Loucy (cell line): ENCODE results near the gene IRF1.
A peak's percentile ranks its signal among the peaks of the same experiment; 100 is the strongest.

Experiments
- H2AFZ ChIP-seq: fragments of 200-600 bp; sonication (generic); 2 replicates; pipeline ENCODE4 v1.6.0; 2016; ENCODE audit warnings: antibody characterized with exemption, mild to moderate bottlenecking, low read length, moderate library complexity
- H3F3A ChIP-seq: fragments of 200-600 bp; 2 replicates; pipeline ENCODE4 v1.6.0; 2016; ENCODE audit warnings: antibody characterized with exemption, low read depth, mild to moderate bottlenecking
- H3K27me3 ChIP-seq: fragments of 200-600 bp; sonication (generic); 2 replicates; pipeline ENCODE4 v1.6.1; 2014; ENCODE audit warnings: low read length, mild to moderate bottlenecking; ENCODE audit not compliant: insufficient read depth, poor library complexity, severe bottlenecking
- H3K36me3 ChIP-seq: fragments of 200-600 bp; sonication (generic); 2 replicates; pipeline ENCODE4 v1.6.1; 2016; ENCODE audit warnings: low read length; ENCODE audit not compliant: insufficient read depth
- H3K4me1 ChIP-seq: fragments of 200-600 bp; sonication (generic); 2 replicates; pipeline ENCODE4 v1.5.1; 2014; ENCODE audit warnings: low read length, mild to moderate bottlenecking; ENCODE audit not compliant: insufficient read depth, poor library complexity, severe bottlenecking
- H3K4me2 ChIP-seq: fragments of 200-600 bp; sonication (generic); 2 replicates; pipeline ENCODE4 v1.6.0; 2014; ENCODE audit warnings: antibody characterized with exemption, low read length, low read depth, mild to moderate bottlenecking; ENCODE audit not compliant: poor library complexity, severe bottlenecking
- H3K4me3 ChIP-seq: fragments of 200-600 bp; sonication (generic); 2 replicates; pipeline ENCODE4 v1.5.1; 2014; ENCODE audit warnings: low read length, mild to moderate bottlenecking, mixed read lengths; ENCODE audit not compliant: poor library complexity, severe bottlenecking
- H3K79me2 ChIP-seq: fragments of 200-600 bp; sonication (generic); 2 replicates; pipeline ENCODE4 v1.6.1; 2014; ENCODE audit warnings: low read length; ENCODE audit not compliant: insufficient read depth
- H3K9ac ChIP-seq: fragments of 200-600 bp; sonication (generic); 2 replicates; pipeline ENCODE4 v1.6.0; 2014; ENCODE audit warnings: mild to moderate bottlenecking, low read depth, low read length, moderate library complexity; ENCODE audit not compliant: poor library complexity, severe bottlenecking
- H3K9me2 ChIP-seq: fragments of 200-600 bp; sonication (generic); replicated peaks from 2 replicates; pipeline ENCODE4 v1.6.1; 2016; ENCODE audit warnings: low read depth, low read length, mixed read lengths
- H3K9me3 ChIP-seq: fragments of 200-600 bp; sonication (generic); 2 replicates; pipeline ENCODE4 v1.6.1; 2014; ENCODE audit warnings: mild to moderate bottlenecking, antibody characterized with exemption, low read length, low read depth; ENCODE audit not compliant: insufficient read depth
- H4K20me1 ChIP-seq: fragments of 200-600 bp; sonication (generic); 2 replicates; pipeline ENCODE4 v1.6.0; 2014; ENCODE audit warnings: antibody characterized with exemption, low read length, mild to moderate bottlenecking; ENCODE audit not compliant: insufficient read depth, poor library complexity, severe bottlenecking
- CTCF ChIP-seq: fragments of 200-600 bp; sonication (generic); conservative IDR thresholded peaks from 2 replicates; pipeline ENCODE4 v1.5.1; 2014; ENCODE audit warnings: mild to moderate bottlenecking, antibody characterized with exemption, low read length
- EZH2phosphoT487 ChIP-seq: fragments of 200-600 bp; IDR thresholded peaks from 2 replicates; pipeline ENCODE4 v1.6.1; 2018; ENCODE audit warnings: antibody characterized with exemption, mild to moderate bottlenecking, moderate library complexity, borderline replicate concordance

The IRF1 gene

GRCh38 chr5:132493821-132494220, 3.2 kb upstream of the IRF1 start:
- peaks cover 51% of the 10 kb centered on the region for H3K79me2 ChIP-seq
- 0 out of 2 replicates have a peak, but pooled peaks cover 2% of the 10 kb centered on the region for H3K36me3 ChIP-seq
- no peak overlapping the region for H2AFZ ChIP-seq
- peaks cover 42% of the 10 kb centered on the region for H3K4me1 ChIP-seq
- no peaks in the 10 kb centered on the region for H3K9me3 ChIP-seq
- H3K4me2 ChIP-seq = peak overlapping the region; percentile 5
- H3F3A ChIP-seq = no peaks in the 10 kb centered on the region
- peaks cover 13% of the 10 kb centered on the region for H4K20me1 ChIP-seq
- no peaks in the 10 kb centered on the region for H3K27me3 ChIP-seq
- no peaks in the 10 kb centered on the region for H3K9me2 ChIP-seq
- TF ChIP-seq CTCF (no peak), EZH2phosphoT487 (no peak)
- no peak overlapping the region for H3K4me3 ChIP-seq
- peak overlapping the region; percentile 96 for H3K9ac ChIP-seq

- Histone ChIP-seq H3K9me2 (no peaks in the 10 kb centered on the region), H3K4me1 (peaks cover 43% of the 10 kb centered on the region), H3K4me3 (no peak overlapping the region), H3K79me2 (peaks cover 57% of the 10 kb centered on the region), H3K27me3 (no peaks in the 10 kb centered on the region), H3F3A (no peaks in the 10 kb centered on the region), H3K9me3 (no peaks in the 10 kb centered on the region), H2AFZ (no peak overlapping the region), H3K36me3 (peaks cover 6% of the 10 kb centered on the region; the same call in 1 of the 2 replicates), H3K4me2 (no peak overlapping the region), H3K9ac (no peak overlapping the region), H4K20me1 (peaks cover 19% of the 10 kb centered on the region)
- TF ChIP-seq EZH2phosphoT487 (no peak), CTCF (no peak)
Measured at GRCh38 chr5:132493241-132493640, 2.7 kb upstream of the IRF1 start.

- peaks cover 63% of the 10 kb centered on the region for H3K79me2 ChIP-seq
- no peak overlapping the region for H2AFZ ChIP-seq
- peaks cover 25% of the 10 kb centered on the region for H4K20me1 ChIP-seq
Measured at GRCh38 chr5:132492386-132493125, 2.0 kb upstream of the IRF1 start.

More at GRCh38 chr5:132492386-132493125, 2.0 kb upstream of the IRF1 start:
- Histone ChIP-seq H3K9me3 (no peaks in the 10 kb centered on the region), H3F3A (no peaks in the 10 kb centered on the region), H3K36me3 (peaks cover 12% of the 10 kb centered on the region; the same call in 1 of the 2 replicates), H3K9ac (no peak overlapping the region), H3K4me1 (peaks cover 43% of the 10 kb centered on the region), H3K27me3 (no peaks in the 10 kb centered on the region), H3K4me2 (no peak overlapping the region), H3K4me3 (no peak overlapping the region), H3K9me2 (no peaks in the 10 kb centered on the region)
- no peak for TF ChIP-seq EZH2phosphoT487
- no peak for TF ChIP-seq CTCF
